HEK293 (cell line): ENCODE measurements around the gene TYW1B.
"Not testable (repeated sequence)": the region's sequence is repeated elsewhere in the genome, so short reads cannot be mapped to it uniquely, and the experiment has no call there.

ENCODE experiments used
- FEZF1 ChIP-seq: fragments of 450-650 bp; formaldehyde crosslinking; IDR thresholded peaks from 2 replicates; pipeline ENCODE4 v1.5.1; 2016; ENCODE audit warnings: missing biosample characterization, missing genetic modification characterization
- TRIM28 ChIP-seq: IDR thresholded peaks from 2 replicates; pipeline ENCODE4 v1.6.1; 2011; ENCODE audit warnings: low read length, control low read depth, borderline replicate concordance
- ZBTB8A ChIP-seq: fragments of 450-650 bp; formaldehyde crosslinking; IDR thresholded peaks from 2 replicates; pipeline ENCODE4 v1.5.1; 2016; ENCODE audit warnings: missing biosample characterization, missing genetic modification characterization
- ZNF146 ChIP-seq: fragments of 450-650 bp; formaldehyde crosslinking; IDR thresholded peaks from 2 replicates; pipeline ENCODE4 v1.5.1; 2016; ENCODE audit warnings: missing biosample characterization, missing genetic modification characterization
- ZNF157 ChIP-seq: fragments of 450-650 bp; formaldehyde crosslinking; IDR thresholded peaks from 2 replicates; pipeline ENCODE4 v1.5.1; 2016; ENCODE audit warnings: missing biosample characterization, missing genetic modification characterization
- ZNF274 ChIP-seq, 2 experiments: fragments of 200-500 bp in 1 of 2; fragments of 450-650 bp in 1 of 2; sonication (Bioruptor generic) in 1 of 2; formaldehyde crosslinking in 1 of 2; IDR thresholded peaks; 2 replicates each; pipeline versions ENCODE4 v1.5.1 to v1.6.1; 2014 to 2016; ENCODE audit warnings: borderline replicate concordance in 1 of 2, inconsistent platforms in 1 of 2, low read length in 1 of 2, missing biosample characterization in 1 of 2, missing genetic modification characterization in 1 of 2
- TF ChIP-seq, protein P1 (sequence below): fragments of 450-650 bp; formaldehyde crosslinking; IDR thresholded peaks from 2 replicates; pipeline ENCODE4 v1.5.1; 2016; ENCODE audit warnings: missing biosample characterization, missing genetic modification characterization

DNA sequence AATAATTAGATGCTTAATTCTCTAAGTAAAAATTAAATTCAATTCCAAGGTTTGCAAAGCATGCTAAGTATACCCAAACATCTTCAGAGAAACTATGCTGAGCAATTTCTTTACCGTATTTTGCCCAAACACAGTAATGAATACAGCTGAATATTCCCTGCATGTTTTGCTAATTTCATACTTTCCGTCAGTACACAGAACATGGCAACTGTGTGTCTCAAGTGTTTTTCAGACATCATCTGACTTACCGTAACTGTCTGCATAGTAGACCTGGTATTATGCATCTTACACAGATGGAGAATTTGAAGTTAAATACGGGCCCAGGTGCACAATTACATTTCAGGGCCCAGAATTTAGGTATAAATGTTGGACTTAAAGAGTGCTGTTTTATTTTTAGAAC lies 15.2 kb upstream of the TYW1B start:
- TF ChIP-seq FEZF1 (tag by site-specific recombination); ZNF146; ZNF274 (IDR thresholded peaks at IDR 0.05; ENCODE audit: low read length); ZNF274 (tag by site-specific recombination; IDR thresholded peaks at IDR 0.05; ENCODE audit: borderline replicate concordance); TRIM28; ZNF157 (tag by site-specific recombination); ZBTB8A: not testable (repeated sequence)
- TF ChIP-seq, protein P1, sequence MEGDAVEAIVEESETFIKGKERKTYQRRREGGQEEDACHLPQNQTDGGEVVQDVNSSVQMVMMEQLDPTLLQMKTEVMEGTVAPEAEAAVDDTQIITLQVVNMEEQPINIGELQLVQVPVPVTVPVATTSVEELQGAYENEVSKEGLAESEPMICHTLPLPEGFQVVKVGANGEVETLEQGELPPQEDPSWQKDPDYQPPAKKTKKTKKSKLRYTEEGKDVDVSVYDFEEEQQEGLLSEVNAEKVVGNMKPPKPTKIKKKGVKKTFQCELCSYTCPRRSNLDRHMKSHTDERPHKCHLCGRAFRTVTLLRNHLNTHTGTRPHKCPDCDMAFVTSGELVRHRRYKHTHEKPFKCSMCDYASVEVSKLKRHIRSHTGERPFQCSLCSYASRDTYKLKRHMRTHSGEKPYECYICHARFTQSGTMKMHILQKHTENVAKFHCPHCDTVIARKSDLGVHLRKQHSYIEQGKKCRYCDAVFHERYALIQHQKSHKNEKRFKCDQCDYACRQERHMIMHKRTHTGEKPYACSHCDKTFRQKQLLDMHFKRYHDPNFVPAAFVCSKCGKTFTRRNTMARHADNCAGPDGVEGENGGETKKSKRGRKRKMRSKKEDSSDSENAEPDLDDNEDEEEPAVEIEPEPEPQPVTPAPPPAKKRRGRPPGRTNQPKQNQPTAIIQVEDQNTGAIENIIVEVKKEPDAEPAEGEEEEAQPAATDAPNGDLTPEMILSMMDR (tag by site-specific recombination), result not testable (repeated sequence)
